K562 (cell line): ENCODE measurements around the gene FBXW7. TPM values are rescaled to one million over a fixed set of nuclear protein-coding genes. Genes with fewer than 3 reads are reported as not detected.

Experiments used
- ATAC-seq: fragments of 200-7000 bp; cut with Tn5 transposase; 3 replicates; pipeline ENCODE4 v1.9.1; 2020; ENCODE audit warnings: moderate library complexity
- BruUV-seq: library from RNA; stranded (reverse); fragments of 400-500 nt; replicated peaks from 2 replicates; lab custom pipeline; 2021; lab: Mats Ljungman, UMichigan
- CTCF ChIA-PET: fragments of 300-600 bp; formaldehyde crosslinking; extraction: SDS; loops from one replicate; lab custom pipeline; 2021; ENCODE audit warnings: low intra/inter-chr PET ratio; lab: Yijun Ruan, JAX
- POLR2A ChIA-PET: fragments of 300-600, 350-650 bp; sonication (Branson Sonifier 250); formaldehyde crosslinking; extraction: SDS; loops from one replicate; lab custom pipeline; 2021; ENCODE audit warnings: antibody characterized with exemption, inconsistent platforms; lab: Yijun Ruan, JAX
- DNase-seq, 4 experiments: peaks; one replicate each; pipeline versions ENCODE4 v3.0.0 to v3.0.0-alpha.2; 2011 to 2018; ENCODE audit warnings: low spot score in 3 of 4, mixed read lengths in 3 of 4; ENCODE audit errors: extremely low read depth in 1 of 4
- FAIRE-seq: peaks from 2 replicates; lab custom pipeline; 2011; peaks lifted over from hg19 to GRCh38; lab: Jason Lieb, UNC
- H2AFZ ChIP-seq: 2 replicates; pipeline ENCODE4 v1.6.0; 2011; ENCODE audit warnings: low read depth, low read length, control low read depth, inconsistent platforms
- H3K27ac ChIP-seq: fragments of 200-600 bp; 3 replicates; pipeline ENCODE4 v1.8.0; 2011; ENCODE audit warnings: low read depth, mild to moderate bottlenecking, control low read depth, inconsistent platforms, low read length, moderate library complexity, mixed read lengths; ENCODE audit errors: extremely low read depth
- H3K27me3 ChIP-seq, 2 experiments: fragments of 300-600 bp in 1 of 2; 2 replicates in 1 of 2; 3 replicates in 1 of 2; pipeline versions ENCODE4 v1.6.0 to v1.8.0; 2011; ENCODE audit warnings: inconsistent platforms in 2 of 2, low read length in 2 of 2, mild to moderate bottlenecking in 1 of 2, mixed read lengths in 1 of 2, moderate library complexity in 1 of 2; ENCODE audit not compliant: control insufficient read depth in 2 of 2, insufficient read depth in 2 of 2
- H3K36me3 ChIP-seq: fragments of 300-600 bp; 3 replicates; pipeline ENCODE4 v1.8.0; 2011; ENCODE audit warnings: mild to moderate bottlenecking, low read length, inconsistent platforms; ENCODE audit not compliant: control insufficient read depth, insufficient read depth
- H3K4me1 ChIP-seq, 2 experiments: fragments of 200-600 bp in 1 of 2; replicated peaks in 1 of 2; 2 replicates in 1 of 2; 3 replicates in 1 of 2; pipeline versions ENCODE4 v1.5.1 to v1.8.0; 2011; ENCODE audit warnings: inconsistent platforms in 2 of 2, low read length in 2 of 2, mild to moderate bottlenecking in 1 of 2, mixed read lengths in 1 of 2, moderate library complexity in 1 of 2; ENCODE audit not compliant: control insufficient read depth in 2 of 2, insufficient read depth in 2 of 2
- H3K4me2 ChIP-seq: 2 replicates; pipeline ENCODE4 v1.6.1; 2011; ENCODE audit warnings: low read length, control low read depth, inconsistent platforms, mixed read lengths; ENCODE audit not compliant: insufficient read depth
- H3K4me3 ChIP-seq: fragments of 200-600 bp; sonication (generic), shearing (Covaris generic); 2 replicates; pipeline ENCODE4 v1.5.1; 2016; ENCODE audit warnings: control low read depth, inconsistent platforms
- H3K79me2 ChIP-seq: fragments of 200-600 bp; 3 replicates; pipeline ENCODE4 v1.8.0; 2011; ENCODE audit warnings: low read length, inconsistent platforms; ENCODE audit not compliant: control insufficient read depth, insufficient read depth
- H3K9ac ChIP-seq, 2 experiments: 2 replicates each; pipeline versions ENCODE4 v1.6.0 to v1.6.1; 2011; ENCODE audit warnings: low read depth in 2 of 2, low read length in 2 of 2, control low read depth in 1 of 2, inconsistent platforms in 1 of 2, mild to moderate bottlenecking in 1 of 2, mixed read lengths in 1 of 2; ENCODE audit not compliant: insufficient read depth in 1 of 2
- H3K9me1 ChIP-seq: one replicate; pipeline ENCODE4 v1.6.0; 2011; ENCODE audit warnings: inconsistent platforms, mild to moderate bottlenecking, low read length, moderate library complexity; ENCODE audit not compliant: control insufficient read depth, insufficient read depth
- H3K9me3 ChIP-seq: replicated peaks from 2 replicates; pipeline ENCODE4 v1.5.1; 2011; ENCODE audit warnings: low read depth, low read length, inconsistent platforms; ENCODE audit not compliant: control insufficient read depth, insufficient read depth
- H4K20me1 ChIP-seq: replicated peaks from 2 replicates; pipeline ENCODE4 v1.6.1; 2011; ENCODE audit warnings: low read length, inconsistent platforms, mixed read lengths; ENCODE audit not compliant: control insufficient read depth, insufficient read depth
- CBX1 ChIP-seq: sonication (generic); IDR thresholded peaks from 2 replicates; pipeline ENCODE4 v1.6.1; 2016; ENCODE audit warnings: antibody characterized with exemption, low read depth, mild to moderate bottlenecking
- CSDE1 ChIP-seq, 2 experiments: fragments of 450-650 bp; IDR thresholded peaks; 2 replicates each; pipeline ENCODE4 v1.6.1; 2016; ENCODE audit warnings: mild to moderate bottlenecking in 1 of 2
- ELF1 ChIP-seq: fragments of 200-800 bp; sonication (Bioruptor generic); IDR thresholded peaks from 2 replicates; pipeline ENCODE4 v1.6.1; 2016; ENCODE audit warnings: missing genetic modification characterization, missing compliant biosample characterization
- EP400 ChIP-seq: fragments of 450-650 bp; IDR thresholded peaks from 2 replicates; pipeline ENCODE4 v1.6.1; 2017; ENCODE audit warnings: antibody characterized with exemption, mild to moderate bottlenecking, moderate library complexity
- ESRRB ChIP-seq: fragments of 250-450 bp; sonication (Bioruptor Pico); IDR thresholded peaks from 2 replicates; pipeline ENCODE4 v1.5.0; 2020; ENCODE audit warnings: mild to moderate bottlenecking, moderate library complexity, borderline replicate concordance
- GTF2A2 ChIP-seq: IDR thresholded peaks from 2 replicates; pipeline ENCODE4 v1.6.1; 2016; ENCODE audit warnings: mild to moderate bottlenecking, missing genetic modification characterization, missing compliant biosample characterization
- KDM4B ChIP-seq, 2 experiments: fragments of 450-650 bp in 1 of 2; sonication (generic) in 1 of 2; IDR thresholded peaks; 2 replicates each; pipeline ENCODE4 v1.6.1; 2016 to 2017; ENCODE audit warnings: borderline replicate concordance in 2 of 2, antibody characterized with exemption in 1 of 2, low read depth in 1 of 2, mild to moderate bottlenecking in 1 of 2
- SREBF2 ChIP-seq: sonication (generic); formaldehyde crosslinking; IDR thresholded peaks from 2 replicates; pipeline ENCODE4 v1.4.0; 2020; ENCODE audit warnings: mild to moderate bottlenecking, missing genetic modification reagents
- STAG1 ChIP-seq: sonication (generic); formaldehyde crosslinking; IDR thresholded peaks from 2 replicates; pipeline ENCODE4 v1.5.0; 2020; ENCODE audit warnings: missing genetic modification reagents, borderline replicate concordance
- TBL1XR1 ChIP-seq, 2 experiments: IDR thresholded peaks; 2 replicates each; pipeline ENCODE4 v1.6.1; 2012; ENCODE audit warnings: improper control_type of control experiment in 2 of 2, low read length in 2 of 2, mild to moderate bottlenecking in 1 of 2
- TCF7L2 ChIP-seq: fragments of 150-350 bp; IDR thresholded peaks from 2 replicates; pipeline ENCODE4 v1.6.1; 2016; ENCODE audit warnings: low read depth, mild to moderate bottlenecking, low read length, moderate library complexity
- TRIM28 ChIP-seq: fragments of 450-650 bp; IDR thresholded peaks from 2 replicates; pipeline ENCODE4 v1.6.1; 2017
- U2AF2 ChIP-seq: fragments of 200-400 bp; formaldehyde crosslinking; optimal IDR thresholded peaks from 2 replicates; pipeline ENCODE3; 2017; ENCODE audit warnings: low read depth, mild to moderate bottlenecking, low read length
- XRCC4 ChIP-seq: IDR thresholded peaks from one replicate; pipeline ENCODE4 v1.6.1; 2011; ENCODE audit not compliant: insufficient read depth, insufficient read length; ENCODE audit errors: extremely low read depth
- ZFP30 ChIP-seq: fragments of 250-450 bp; sonication (Bioruptor Pico); IDR thresholded peaks from 2 replicates; pipeline ENCODE4 v1.8.0; 2022; ENCODE audit warnings: moderate library complexity, mild to moderate bottlenecking, inconsistent platforms, borderline replicate concordance
- WGBS: fragments of 100-300 bp; shearing (Covaris generic); methylation state at CpG from one replicate; pipeline ENCODE4 v1.1.6; 2016; ENCODE audit warnings: low coverage, mixed read lengths; ENCODE audit not compliant: insufficient coverage; ENCODE audit errors: missing lambda C conversion rate; 5-methylcytosine and 5-hydroxymethylcytosine counted together
- in situ Hi-C: fragments of 300-500 bp; cut with MboI; formaldehyde crosslinking; loops from 4 replicates; pipeline ENCODE4 v1.15.0; 2018; ENCODE audit warnings: inconsistent platforms, mixed read lengths
- intact Hi-C: fragments of 100-400 bp; cut with micrococcal nuclease; formaldehyde crosslinking; loops from 2 replicates; pipeline ENCODE4 v1.14.2; 2022
- polyA plus RNA-seq, 8 experiments: library from polyadenylated mRNA; depleted of rRNA in 4 of 8; stranded (reverse) in 5 of 8; unstranded in 3 of 8; fragments of >200 nt; fragmentation: Nextera tagmentation in 2 of 8; fragmentation: Illumina TruSeq in 1 of 8; extraction: Ambion mirVana in 2 of 8; extraction: Trizol in 1 of 8; gene quantifications; 2 replicates each; pipeline versions ENCODE4 v1.2.1 to v1.2.3, GENCODE V29; 2011 to 2014; ENCODE audit warnings: inconsistent platforms in 1 of 8, missing spikeins in 1 of 8
- total RNA-seq, 7 experiments: library from RNA; depleted of rRNA in 6 of 7; stranded (reverse); fragments of >200 nt in 6 of 7; fragmentation: Illumina TruSeq in 2 of 7; extraction: Trizol in 2 of 7; gene quantifications; 2 replicates each; pipeline versions ENCODE4 v1.2.1 to v1.2.3, GENCODE V29; 2011 to 2021; ENCODE audit warnings: low replicate concordance in 1 of 7
- TF ChIP-seq, protein P1 (sequence below): sonication (generic); formaldehyde crosslinking; IDR thresholded peaks from 2 replicates; pipeline ENCODE4 v1.8.0; 2022; ENCODE audit warnings: mild to moderate bottlenecking, missing genetic modification reagents
- TF ChIP-seq, protein P2 (sequence below): fragments of 250-450 bp; sonication (Bioruptor Pico); IDR thresholded peaks from 2 replicates; pipeline ENCODE4 v1.5.0; 2021; ENCODE audit warnings: mild to moderate bottlenecking, borderline replicate concordance

Gene FBXW7
- total and polyA plus RNA-seq, 9 of the 15 experiments (the other 6 are each of a cell fraction or from before 2014, with no cell fraction given): 6.8 to 44.2 (median 16.4) TPM

DNA sequence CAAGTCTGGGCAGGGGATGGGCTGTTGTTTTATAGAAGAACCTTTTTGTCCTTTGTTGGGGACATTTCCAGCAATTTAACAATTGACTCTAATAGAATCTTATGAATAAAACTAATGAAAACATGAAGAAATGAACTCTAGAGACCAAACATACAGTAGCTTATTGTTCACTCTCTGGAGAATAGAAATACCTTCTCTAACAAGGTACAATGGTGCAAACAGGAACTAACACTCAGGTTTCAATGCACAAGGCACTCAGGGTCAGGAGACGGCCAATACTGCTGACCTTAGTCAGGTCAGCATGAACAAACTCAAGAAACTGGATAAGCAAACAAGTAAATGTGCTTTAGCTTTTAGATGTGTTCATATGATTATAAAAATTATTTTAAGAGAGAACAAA is 39.6 kb upstream of the FBXW7 start (continued):
- TF ChIP-seq, protein P1, sequence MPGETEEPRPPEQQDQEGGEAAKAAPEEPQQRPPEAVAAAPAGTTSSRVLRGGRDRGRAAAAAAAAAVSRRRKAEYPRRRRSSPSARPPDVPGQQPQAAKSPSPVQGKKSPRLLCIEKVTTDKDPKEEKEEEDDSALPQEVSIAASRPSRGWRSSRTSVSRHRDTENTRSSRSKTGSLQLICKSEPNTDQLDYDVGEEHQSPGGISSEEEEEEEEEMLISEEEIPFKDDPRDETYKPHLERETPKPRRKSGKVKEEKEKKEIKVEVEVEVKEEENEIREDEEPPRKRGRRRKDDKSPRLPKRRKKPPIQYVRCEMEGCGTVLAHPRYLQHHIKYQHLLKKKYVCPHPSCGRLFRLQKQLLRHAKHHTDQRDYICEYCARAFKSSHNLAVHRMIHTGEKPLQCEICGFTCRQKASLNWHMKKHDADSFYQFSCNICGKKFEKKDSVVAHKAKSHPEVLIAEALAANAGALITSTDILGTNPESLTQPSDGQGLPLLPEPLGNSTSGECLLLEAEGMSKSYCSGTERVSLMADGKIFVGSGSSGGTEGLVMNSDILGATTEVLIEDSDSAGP (CRISPR knock-in tag): no peak
- no peak for TF ChIP-seq CBX1
- no peak for TF ChIP-seq XRCC4
- TF ChIP-seq EP400: no peak
- TF ChIP-seq CSDE1 (IDR thresholded peaks at IDR 0.05): no peak

DNA sequence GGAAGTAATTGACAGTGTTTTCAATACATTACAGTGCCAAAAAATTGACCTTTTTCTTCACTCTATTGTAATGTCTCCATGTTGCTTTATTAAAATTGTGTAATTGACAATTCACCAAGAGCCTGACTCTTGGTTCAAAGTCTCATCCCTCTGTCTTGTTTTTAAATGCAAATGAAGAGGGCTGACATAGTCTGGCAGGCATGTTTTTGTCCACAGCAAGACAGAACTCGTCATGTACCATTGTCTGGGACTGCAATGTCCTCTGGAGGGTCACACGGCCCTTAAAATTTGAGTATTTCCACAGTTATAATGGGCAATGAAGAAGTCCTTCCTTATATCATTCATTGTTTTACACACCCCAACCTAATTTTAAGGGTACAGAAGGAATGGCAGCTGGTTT is 38.0 kb upstream of the FBXW7 start:
- Histone ChIP-seq H3K9me1 (no peaks in the 10 kb centered on the region), H3K27ac (no peak overlapping the region), H3K4me2 (no peak overlapping the region), H3K27me3 (peaks cover 0 to 9% of the 10 kb centered on the region in 2 experiments; a peak in 2 of 5 replicates), H3K36me3 (no peaks in the 10 kb centered on the region), H2AFZ (no peak overlapping the region), H3K79me2 (no peaks in the 10 kb centered on the region), H3K9me3 (no peaks in the 10 kb centered on the region), H3K9ac (no peak overlapping the region), H3K4me3 (no peak overlapping the region), H4K20me1 (no peaks in the 10 kb centered on the region), H3K4me1 (peaks cover 0 to 3% of the 10 kb centered on the region in 2 experiments; a peak in 2 of 5 replicates)
- intact Hi-C loops (no loop called here), in situ Hi-C loops (no loop called here)
- ChIA-PET CTCF (no interaction called here), POLR2A (interaction anchor here (0.6 kb wide), 1 partner anchor 41 kb away, joined by 3 read pairs; no protein-coding TSS in a partner anchor)
- TF ChIP-seq GTF2A2 (tag) (no peak), KDM4B (IDR thresholded peaks at IDR 0.05; ENCODE audit: borderline replicate concordance in 2 of 2, low read depth in 1 of 2) (no peak), ZFP30 (CRISPR knock-in tag) (no peak), STAG1 (CRISPR knock-in tag) (no peak), TCF7L2 (no peak), SREBF2 (CRISPR knock-in tag) (no peak), TBL1XR1 (IDR thresholded peaks at IDR 0.05; ENCODE audit: low read length in 2 of 2) (no peak), ELF1 (tag) (no peak), U2AF2 (no peak), TRIM28 (no peak), ESRRB (no peak)
- TF ChIP-seq, protein P2, sequence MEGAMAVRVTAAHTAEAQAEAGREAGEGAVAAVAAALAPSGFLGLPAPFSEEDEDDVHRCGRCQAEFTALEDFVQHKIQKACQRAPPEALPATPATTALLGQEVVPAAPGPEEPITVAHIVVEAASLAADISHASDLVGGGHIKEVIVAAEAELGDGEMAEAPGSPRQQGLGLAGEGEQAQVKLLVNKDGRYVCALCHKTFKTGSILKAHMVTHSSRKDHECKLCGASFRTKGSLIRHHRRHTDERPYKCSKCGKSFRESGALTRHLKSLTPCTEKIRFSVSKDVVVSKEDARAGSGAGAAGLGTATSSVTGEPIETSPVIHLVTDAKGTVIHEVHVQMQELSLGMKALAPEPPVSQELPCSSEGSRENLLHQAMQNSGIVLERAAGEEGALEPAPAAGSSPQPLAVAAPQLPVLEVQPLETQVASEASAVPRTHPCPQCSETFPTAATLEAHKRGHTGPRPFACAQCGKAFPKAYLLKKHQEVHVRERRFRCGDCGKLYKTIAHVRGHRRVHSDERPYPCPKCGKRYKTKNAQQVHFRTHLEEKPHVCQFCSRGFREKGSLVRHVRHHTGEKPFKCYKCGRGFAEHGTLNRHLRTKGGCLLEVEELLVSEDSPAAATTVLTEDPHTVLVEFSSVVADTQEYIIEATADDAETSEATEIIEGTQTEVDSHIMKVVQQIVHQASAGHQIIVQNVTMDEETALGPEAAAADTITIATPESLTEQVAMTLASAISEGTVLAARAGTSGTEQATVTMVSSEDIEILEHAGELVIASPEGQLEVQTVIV (CRISPR knock-in tag): no peak
- no peak for ATAC-seq
- no peak for FAIRE-seq
- no TSS peak for BruUV-seq
- WGBS: 6% methylated on average over 2 of the region's 2 CpGs
- no peak for DNase-seq
